ENCODE measurements around the gene MREG.
"Not testable (repeated sequence)": the region's sequence is repeated elsewhere in the genome, so short reads cannot be mapped to it uniquely, and the experiment has no call there.

MREG gene

GRCh38 chr2:215930505-215931253 is 82.7 kb downstream of the MREG start:
- no peak overlapping the region for H3K4me3 Mint-ChIP-seq
- peaks cover 12% of the 10 kb centered on the region for H3K36me3 Mint-ChIP-seq (ENCODE audit: low read depth)

GRCh38 chr2:215929602-215930335 is 83.6 kb downstream of the MREG start:
- H3K4me1 Mint-ChIP-seq: peaks cover 34% of the 10 kb centered on the region
- no peak for DNase-seq
- H3K4me3 Mint-ChIP-seq: no peak overlapping the region
- H3K27me3 Mint-ChIP-seq (ENCODE audit: low read depth, poor library complexity): peaks cover 4% of the 10 kb centered on the region
- no peak for TF ChIP-seq CTCF (IDR thresholded peaks at IDR 0.05)
- no peak overlapping the region for H3K27ac Mint-ChIP-seq
- peaks cover 9% of the 10 kb centered on the region for H3K9me3 Mint-ChIP-seq
- H3K36me3 Mint-ChIP-seq (ENCODE audit: low read depth): peaks cover 12% of the 10 kb centered on the region

More at GRCh38 chr2:215930505-215931253, 82.7 kb downstream of the MREG start:
- Mint-ChIP-seq H3K9me3 (peaks cover 9% of the 10 kb centered on the region), H3K27ac (no peak overlapping the region), H3K27me3 (ENCODE audit: low read depth, poor library complexity) (peaks cover 4% of the 10 kb centered on the region), H3K4me1 (peaks cover 34% of the 10 kb centered on the region)
- no peak for TF ChIP-seq CTCF (IDR thresholded peaks at IDR 0.05)
- no peak for DNase-seq

GRCh38 chr2:215928086-215928485 is 85.3 kb downstream of the MREG start:
- Mint-ChIP-seq H3K4me1 (peaks cover 34% of the 10 kb centered on the region), H3K4me3 (no peak overlapping the region), H3K36me3 (ENCODE audit: low read depth) (peaks cover 12% of the 10 kb centered on the region), H3K27ac (no peak overlapping the region), H3K27me3 (ENCODE audit: low read depth, poor library complexity) (peaks cover 9% of the 10 kb centered on the region), H3K9me3 (peaks cover 9% of the 10 kb centered on the region)
- TF ChIP-seq CTCF (IDR thresholded peaks at IDR 0.05): no peak
- DNase-seq: no peak

- H3K27me3 Mint-ChIP-seq (ENCODE audit: low read depth, poor library complexity); H3K9me3 Mint-ChIP-seq; H3K4me3 Mint-ChIP-seq; DNase-seq: not testable (repeated sequence)
- H3K27ac Mint-ChIP-seq: peak overlapping the region; percentile 96
- H3K36me3 Mint-ChIP-seq (ENCODE audit: low read depth): peaks cover 12% of the 10 kb centered on the region
- H3K4me1 Mint-ChIP-seq: peaks cover 35% of the 10 kb centered on the region
These were observed 86.4 kb downstream of the MREG start for GRCh38 chr2:215926992-215927391.

- Mint-ChIP-seq H3K4me1 (peaks cover 45% of the 10 kb centered on the region), H3K27me3 (ENCODE audit: low read depth, poor library complexity) (peaks cover 8% of the 10 kb centered on the region), H3K36me3 (ENCODE audit: low read depth) (peaks cover 5% of the 10 kb centered on the region), H3K4me3 (no peak overlapping the region), H3K9me3 (peaks cover 13% of the 10 kb centered on the region), H3K27ac (no peak overlapping the region)
- DNase-seq: no peak
- no peak for TF ChIP-seq CTCF (IDR thresholded peaks at IDR 0.05)
These were observed 91.5 kb downstream of the MREG start for GRCh38 chr2:215921895-215922294.

GRCh38 chr2:215920244-215921100 is 92.9 kb downstream of the MREG start:
- Mint-ChIP-seq H3K27ac (peak overlapping the region; percentile 81), H3K27me3 (ENCODE audit: low read depth, poor library complexity) (peaks cover 8% of the 10 kb centered on the region), H3K36me3 (ENCODE audit: low read depth) (peaks cover 5% of the 10 kb centered on the region), H3K4me3 (no peak overlapping the region), H3K9me3 (peaks cover 16% of the 10 kb centered on the region), H3K4me1 (peaks cover 44% of the 10 kb centered on the region)
- DNase-seq: peak; percentile 66
- TF ChIP-seq CTCF (IDR thresholded peaks at IDR 0.05): peak; percentile 86

All from nephron progenitor cell (in vitro differentiated cells).